ENCODE measurements around the gene AS3MT. TPM values are rescaled to one million over a fixed set of nuclear protein-coding genes. Genes with fewer than 3 reads are reported as not detected.

AS3MT gene
- total RNA-seq, 1 experiment from 2014 or later = 9.3 TPM

DNA sequence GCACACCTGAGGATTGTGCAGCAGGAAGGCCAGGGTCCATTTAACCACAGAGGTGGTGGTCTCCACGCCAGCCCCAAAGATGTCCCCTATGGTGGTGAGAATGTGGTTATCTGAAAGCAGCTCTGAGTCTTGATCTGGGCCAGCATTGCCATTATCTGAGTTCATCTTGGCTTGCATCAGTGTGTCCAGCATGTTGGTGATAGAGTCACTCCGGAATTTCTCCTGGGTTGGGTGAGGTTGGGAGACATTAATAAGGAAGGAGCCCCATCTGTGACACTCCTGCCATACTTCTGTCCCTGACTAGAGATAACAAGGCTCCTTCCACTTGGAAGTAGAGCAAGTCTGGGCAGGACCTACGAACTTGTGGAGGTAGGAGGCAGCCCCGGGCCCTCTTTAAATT is 36.3 kb upstream of the AS3MT start:
- ATAC-seq (no peak), DNase-seq (ENCODE audit: low spot score) (no peak)
- Mint-ChIP-seq H3K4me3 (no peak overlapping the region), H3K27ac (no peak overlapping the region; the same call in 1 of the 2 replicates), H3K36me3 (peaks cover 8% of the 10 kb centered on the region), H3K27me3 (ENCODE audit: low read depth) (peaks cover 9% of the 10 kb centered on the region), H3K9me3 (peaks cover 10% of the 10 kb centered on the region), H3K4me1 (0 out of 2 replicates have a peak, but pooled peaks cover 5% of the 10 kb centered on the region)
- TF ChIP-seq SOX15 (CRISPR knock-in tag; IDR thresholded peaks at IDR 0.05) = no peak
- CTCF ChIA-PET = interaction anchor here (1.0 to 2.2 kb wide), 2 partner anchors 12 to 68 kb away, joined by 3 to 9 read pairs; no protein-coding TSS in a partner anchor
- POLR2A ChIA-PET = no interaction called here

- DNase-seq (ENCODE audit: low spot score) = no peak
- ChIA-PET POLR2A (no interaction called here), CTCF (interaction anchor here (0.7 to 3.8 kb wide), 3 partner anchors 67 to 410 kb away, joined by 3 to 40 read pairs (median 13); no protein-coding TSS in a partner anchor)
- Mint-ChIP-seq H3K27ac (no peak overlapping the region), H3K4me1 (0 out of 2 replicates have a peak, but pooled peaks cover 5% of the 10 kb centered on the region), H3K36me3 (peaks cover 17% of the 10 kb centered on the region), H3K4me3 (no peak overlapping the region), H3K9me3 (peaks cover 22% of the 10 kb centered on the region), H3K27me3 (ENCODE audit: low read depth) (peaks cover 9% of the 10 kb centered on the region)
- TF ChIP-seq, protein P1, sequence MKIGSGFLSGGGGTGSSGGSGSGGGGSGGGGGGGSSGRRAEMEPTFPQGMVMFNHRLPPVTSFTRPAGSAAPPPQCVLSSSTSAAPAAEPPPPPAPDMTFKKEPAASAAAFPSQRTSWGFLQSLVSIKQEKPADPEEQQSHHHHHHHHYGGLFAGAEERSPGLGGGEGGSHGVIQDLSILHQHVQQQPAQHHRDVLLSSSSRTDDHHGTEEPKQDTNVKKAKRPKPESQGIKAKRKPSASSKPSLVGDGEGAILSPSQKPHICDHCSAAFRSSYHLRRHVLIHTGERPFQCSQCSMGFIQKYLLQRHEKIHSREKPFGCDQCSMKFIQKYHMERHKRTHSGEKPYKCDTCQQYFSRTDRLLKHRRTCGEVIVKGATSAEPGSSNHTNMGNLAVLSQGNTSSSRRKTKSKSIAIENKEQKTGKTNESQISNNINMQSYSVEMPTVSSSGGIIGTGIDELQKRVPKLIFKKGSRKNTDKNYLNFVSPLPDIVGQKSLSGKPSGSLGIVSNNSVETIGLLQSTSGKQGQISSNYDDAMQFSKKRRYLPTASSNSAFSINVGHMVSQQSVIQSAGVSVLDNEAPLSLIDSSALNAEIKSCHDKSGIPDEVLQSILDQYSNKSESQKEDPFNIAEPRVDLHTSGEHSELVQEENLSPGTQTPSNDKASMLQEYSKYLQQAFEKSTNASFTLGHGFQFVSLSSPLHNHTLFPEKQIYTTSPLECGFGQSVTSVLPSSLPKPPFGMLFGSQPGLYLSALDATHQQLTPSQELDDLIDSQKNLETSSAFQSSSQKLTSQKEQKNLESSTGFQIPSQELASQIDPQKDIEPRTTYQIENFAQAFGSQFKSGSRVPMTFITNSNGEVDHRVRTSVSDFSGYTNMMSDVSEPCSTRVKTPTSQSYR (CRISPR knock-in tag; IDR thresholded peaks at IDR 0.05) = no peak
- TF ChIP-seq ZNF232 (CRISPR knock-in tag; IDR thresholded peaks at IDR 0.05) = no peak
- TF ChIP-seq ZNF138 (CRISPR knock-in tag; conservative IDR thresholded peaks at IDR 0.05) = no peak
- TF ChIP-seq, protein P2, sequence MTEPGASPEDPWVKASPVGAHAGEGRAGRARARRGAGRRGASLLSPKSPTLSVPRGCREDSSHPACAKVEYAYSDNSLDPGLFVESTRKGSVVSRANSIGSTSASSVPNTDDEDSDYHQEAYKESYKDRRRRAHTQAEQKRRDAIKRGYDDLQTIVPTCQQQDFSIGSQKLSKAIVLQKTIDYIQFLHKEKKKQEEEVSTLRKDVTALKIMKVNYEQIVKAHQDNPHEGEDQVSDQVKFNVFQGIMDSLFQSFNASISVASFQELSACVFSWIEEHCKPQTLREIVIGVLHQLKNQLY (CRISPR knock-in tag; IDR thresholded peaks at IDR 0.05) = no peak
- no peak for TF ChIP-seq NFE2L1 (CRISPR knock-in tag; IDR thresholded peaks at IDR 0.05)
- TF ChIP-seq, protein P3, sequence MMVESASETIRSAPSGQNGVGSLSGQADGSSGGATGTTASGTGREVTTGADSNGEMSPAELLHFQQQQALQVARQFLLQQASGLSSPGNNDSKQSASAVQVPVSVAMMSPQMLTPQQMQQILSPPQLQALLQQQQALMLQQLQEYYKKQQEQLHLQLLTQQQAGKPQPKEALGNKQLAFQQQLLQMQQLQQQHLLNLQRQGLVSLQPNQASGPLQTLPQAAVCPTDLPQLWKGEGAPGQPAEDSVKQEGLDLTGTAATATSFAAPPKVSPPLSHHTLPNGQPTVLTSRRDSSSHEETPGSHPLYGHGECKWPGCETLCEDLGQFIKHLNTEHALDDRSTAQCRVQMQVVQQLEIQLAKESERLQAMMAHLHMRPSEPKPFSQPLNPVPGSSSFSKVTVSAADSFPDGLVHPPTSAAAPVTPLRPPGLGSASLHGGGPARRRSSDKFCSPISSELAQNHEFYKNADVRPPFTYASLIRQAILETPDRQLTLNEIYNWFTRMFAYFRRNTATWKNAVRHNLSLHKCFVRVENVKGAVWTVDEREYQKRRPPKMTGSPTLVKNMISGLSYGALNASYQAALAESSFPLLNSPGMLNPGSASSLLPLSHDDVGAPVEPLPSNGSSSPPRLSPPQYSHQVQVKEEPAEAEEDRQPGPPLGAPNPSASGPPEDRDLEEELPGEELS (CRISPR knock-in tag; IDR thresholded peaks at IDR 0.05) = no peak
- no peak for ATAC-seq
Observed at GRCh38 chr10:102834143-102834542, 35.1 kb upstream of the AS3MT start.

GRCh38 chr10:102835007-102835482 is 34.2 kb upstream of the AS3MT start:
- H3K4me1 Mint-ChIP-seq = 0 out of 2 replicates have a peak, but pooled peaks cover 5% of the 10 kb centered on the region

More at GRCh38 chr10:102835007-102835482, 34.2 kb upstream of the AS3MT start:
- ChIA-PET CTCF (interaction anchor here (0.5 to 3.8 kb wide), 26 partner anchors 14 to 561 kb away, joined by 3 to 40 read pairs (median 4); partner anchors contain the start of genes ARL3, AS3MT, ATP5MK and BORCS7), POLR2A (no interaction called here)
- H3K4me3 Mint-ChIP-seq = no peak overlapping the region
- H3K27ac Mint-ChIP-seq = no peak overlapping the region
- peak; percentile 89 for DNase-seq (ENCODE audit: low spot score)
- H3K27me3 Mint-ChIP-seq (ENCODE audit: low read depth) = peaks cover 18% of the 10 kb centered on the region
- peaks cover 29% of the 10 kb centered on the region for H3K9me3 Mint-ChIP-seq
- H3K36me3 Mint-ChIP-seq = peaks cover 21% of the 10 kb centered on the region
- ATAC-seq = peak; percentile 99
- TF ChIP-seq ZNF416 (CRISPR knock-in tag; IDR thresholded peaks at IDR 0.05) = no peak
- TF ChIP-seq CTCF (IDR thresholded peaks at IDR 0.05) = peak; percentile 89
- TF ChIP-seq PRRX2 (CRISPR knock-in tag; IDR thresholded peaks at IDR 0.05) = no peak
- no peak for TF ChIP-seq ATF6 (CRISPR knock-in tag; IDR thresholded peaks at IDR 0.05)
- TF ChIP-seq SMAD4 (CRISPR knock-in tag; IDR thresholded peaks at IDR 0.05) = no peak

All from WTC11 (cell line).